HG03378 (cell line): Measurements from ENCODE around the gene PRRC2B.
"Not testable (repeated sequence)": the region's sequence is repeated elsewhere in the genome, so short reads cannot be mapped to it uniquely, and the experiment has no call there.

ENCODE experiments used
- ATAC-seq: cut with Tn5 transposase; IDR thresholded peaks from one replicate; pipeline ENCODE4 v1.9.1; 2021; ENCODE audit warnings: mild to moderate bottlenecking, moderate library complexity; ENCODE audit not compliant: unreplicated experiment

PRRC2B gene

GRCh38 chr9:131528886-131529505 lies 135.1 kb downstream of the PRRC2B start:
- no peak for ATAC-seq

GRCh38 chr9:131529597-131530545 lies 136.0 kb downstream of the PRRC2B start:
- no peak for ATAC-seq

GRCh38 chr9:131530546-131530919 lies 136.6 kb downstream of the PRRC2B start:
- no peak for ATAC-seq

- ATAC-seq: peak; percentile 48
These were observed 137.3 kb downstream of the PRRC2B start, which contains the start of gene UCK1 for GRCh38 chr9:131530920-131531832. Gene UCK1 (minus strand): TSS chr9:131531263. CDS start chr9:131531174, 89 bp downstream.

- ATAC-seq: no peak
These were observed 140.9 kb downstream of the PRRC2B start for GRCh38 chr9:131534721-131535237.

GRCh38 chr9:131537946-131538345 lies 144.1 kb downstream of the PRRC2B start:
- no peak for ATAC-seq

GRCh38 chr9:131539223-131539923 lies 145.5 kb downstream of the PRRC2B start:
- ATAC-seq: no peak

GRCh38 chr9:131543141-131543540 lies 149.3 kb downstream of the PRRC2B start:
- no peak for ATAC-seq

- ATAC-seq: no peak
These were observed 151.3 kb downstream of the PRRC2B start, which contains the start of gene PRRT1B for GRCh38 chr9:131545003-131545785. Gene PRRT1B (plus strand): TSS chr9:131545523. CDS start chr9:131545616, 93 bp downstream.

- no peak for ATAC-seq
These were observed 152.0 kb downstream of the PRRC2B start for GRCh38 chr9:131545786-131546335.

GRCh38 chr9:131546336-131547084 lies 152.6 kb downstream of the PRRC2B start:
- ATAC-seq: no peak

- ATAC-seq: not testable (repeated sequence)
These were observed 155.3 kb downstream of the PRRC2B start for GRCh38 chr9:131549186-131549585.
